Measurements from ENCODE around the gene GDF3.

The GDF3 gene

DNA sequence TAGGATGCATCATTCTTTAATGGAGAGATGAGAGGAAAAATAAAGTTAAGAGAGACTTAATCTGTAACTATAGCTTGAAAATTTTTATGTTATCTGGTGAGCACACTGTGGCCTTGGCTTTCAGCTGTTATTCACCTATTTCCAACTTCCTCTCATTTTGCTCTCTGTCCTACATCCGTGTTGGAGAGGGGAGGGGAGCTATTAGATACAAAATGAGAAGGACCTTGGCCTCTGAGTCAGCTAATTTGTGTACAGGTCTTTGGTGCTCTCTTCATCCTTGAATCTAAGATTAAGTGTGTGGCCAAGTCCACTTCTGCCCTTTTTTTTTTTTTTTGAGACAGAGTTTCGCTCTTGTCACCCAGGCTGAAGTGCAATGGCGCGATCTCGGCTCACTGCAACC is 29.0 kb downstream of the GDF3 start:
- DNase-seq = no peak

DNA sequence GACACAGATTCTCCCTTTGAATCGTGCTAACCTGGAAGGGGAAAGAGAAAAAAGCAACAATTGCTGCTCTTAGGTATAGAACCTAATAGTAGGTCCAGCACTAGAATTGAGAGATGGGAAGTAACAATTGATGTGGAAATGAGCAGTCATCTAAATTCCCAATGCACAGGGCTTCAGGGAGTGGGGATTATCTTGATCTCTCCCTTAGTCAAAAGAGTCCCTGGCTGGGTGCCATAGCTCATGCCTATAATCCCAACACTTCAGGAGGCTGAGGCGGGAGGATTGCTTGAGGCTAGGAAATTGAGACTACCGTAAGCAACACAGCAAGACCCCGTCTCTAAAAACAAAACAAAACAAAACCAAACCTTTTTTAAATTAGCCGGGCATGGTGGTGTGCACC is 33.8 kb downstream of the GDF3 start:
- DNase-seq = no peak

DNA sequence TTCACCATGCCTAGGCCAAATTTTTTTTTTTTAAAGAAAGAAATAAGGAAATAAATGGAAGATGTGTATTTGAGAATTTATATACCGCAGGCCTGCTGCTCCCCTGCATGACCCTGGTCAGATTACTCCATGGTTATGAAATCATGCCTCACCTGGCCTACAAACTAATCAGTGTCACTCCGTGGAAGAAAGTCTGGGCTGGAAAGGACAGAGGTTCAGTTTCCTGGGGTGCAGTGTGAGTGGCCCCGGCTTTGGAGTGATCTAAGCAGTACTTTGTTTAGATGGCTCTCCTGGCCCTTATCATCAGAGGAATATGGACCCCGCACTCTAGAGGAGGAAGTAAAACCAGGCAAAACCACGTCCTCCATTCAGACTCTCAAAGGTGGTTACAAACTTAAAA is 39.5 kb downstream of the GDF3 start:
- no peak for DNase-seq

DNA sequence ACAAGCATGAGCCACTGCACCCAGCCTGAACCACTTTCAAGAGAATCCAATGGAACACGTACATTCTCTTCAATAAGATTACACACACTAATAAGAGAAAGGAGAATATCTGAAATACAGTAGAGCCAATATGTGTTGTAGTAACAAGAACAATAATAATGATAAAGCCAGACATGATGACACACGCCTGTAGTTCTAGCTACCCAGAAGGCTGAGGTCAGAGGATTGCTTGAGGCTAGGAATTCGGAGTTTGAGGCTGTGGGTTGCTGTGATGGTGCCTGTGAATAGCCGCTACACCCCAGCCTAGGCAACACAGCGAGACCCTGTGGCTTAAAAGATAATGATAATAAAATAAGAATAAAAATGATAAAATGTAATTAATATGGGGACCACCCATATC is 45.5 kb downstream of the GDF3 start:
- DNase-seq = no peak

DNA sequence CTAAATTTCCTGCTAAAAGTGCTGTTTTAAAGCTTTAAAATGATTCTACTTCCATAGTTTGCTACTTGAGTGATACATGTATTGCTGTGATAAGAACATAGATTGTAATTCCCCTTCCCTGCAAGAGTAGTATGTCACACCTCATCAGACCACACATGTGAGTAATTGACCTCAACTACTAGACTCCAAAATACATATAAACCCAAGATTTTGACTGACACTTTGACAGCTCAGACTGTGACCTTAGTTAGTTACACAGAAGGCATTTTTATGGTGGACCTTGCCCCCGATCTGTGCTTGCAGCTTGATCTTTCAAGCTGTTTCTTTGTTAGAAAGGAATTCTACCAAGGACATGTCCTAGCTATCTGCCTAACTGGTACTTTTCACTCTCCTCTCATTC is 48.5 kb downstream of the GDF3 start:
- DNase-seq = no peak

DNA sequence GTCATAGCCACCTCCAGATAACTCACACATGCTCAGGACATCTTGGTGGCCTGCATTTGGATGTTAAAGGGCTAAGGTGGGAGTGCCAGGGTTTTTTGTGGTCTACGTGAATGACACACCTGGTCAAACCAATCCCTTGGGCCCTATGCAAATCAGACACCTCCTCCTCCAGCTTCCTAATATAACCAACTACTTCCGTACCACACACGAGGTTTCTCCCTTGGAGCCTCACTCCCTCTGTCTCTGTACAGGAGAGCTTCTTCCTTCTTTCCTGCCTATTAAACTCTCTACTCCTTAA is 49.4 kb downstream of the GDF3 start:
- DNase-seq = no peak

DNA sequence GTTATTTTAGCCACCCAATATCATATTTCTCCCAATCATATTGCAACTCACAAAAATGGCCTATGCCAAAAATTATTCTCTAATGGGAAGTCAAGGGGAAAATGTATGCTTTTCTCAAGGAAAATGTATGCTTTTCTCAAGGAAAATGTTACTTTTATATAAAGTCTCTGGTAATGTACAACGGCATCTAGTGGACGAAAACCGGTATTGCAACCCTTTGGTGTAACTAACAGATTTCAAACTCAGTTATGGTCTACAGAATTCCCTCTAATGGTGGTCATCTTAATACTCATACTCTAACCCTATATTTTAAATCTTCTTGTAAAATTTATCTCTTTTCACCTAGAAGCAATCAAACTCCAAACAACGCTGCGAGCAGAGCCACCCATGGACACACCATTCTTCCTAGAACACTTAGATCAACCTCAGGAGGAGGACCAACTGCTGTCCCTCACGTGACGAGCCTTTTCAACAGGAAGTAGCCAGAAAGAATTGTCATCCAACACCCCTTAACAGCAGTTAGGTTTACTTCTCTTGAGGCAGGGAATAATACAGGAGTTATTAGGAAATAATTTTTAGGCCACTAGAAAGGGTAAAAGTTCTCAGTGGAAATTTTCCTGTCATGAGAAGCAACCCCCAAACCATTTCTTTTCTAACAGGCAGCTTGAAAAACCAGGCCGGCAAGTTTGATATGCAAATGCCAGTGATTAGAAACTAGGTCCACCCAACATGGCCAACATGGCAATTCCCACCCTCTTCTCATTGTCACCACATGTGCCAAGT is 50.0 kb downstream of the GDF3 start:
- peak; percentile 52 for DNase-seq

DNA sequence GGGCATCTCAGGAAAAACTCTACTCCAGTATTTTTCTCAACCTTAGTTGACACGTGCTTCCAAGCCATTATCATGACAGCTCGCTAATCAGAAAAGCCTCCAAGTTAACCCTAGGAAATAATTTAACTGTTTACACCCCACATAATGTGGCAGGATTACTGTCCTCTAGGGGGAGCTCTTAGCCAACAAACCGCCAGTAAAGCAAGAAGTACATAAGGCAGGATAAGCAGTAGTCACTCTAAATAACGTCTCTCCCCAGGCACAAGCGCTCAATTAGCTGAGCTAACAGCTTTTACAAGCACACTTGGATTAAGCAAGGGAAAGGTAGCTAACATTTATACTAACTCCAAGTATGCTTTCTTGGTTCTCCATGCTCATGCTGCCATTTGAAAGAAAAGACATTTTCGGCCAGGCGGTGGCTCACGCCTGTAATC is 52.7 kb downstream of the GDF3 start:
- DNase-seq = peak; percentile 34

DNA sequence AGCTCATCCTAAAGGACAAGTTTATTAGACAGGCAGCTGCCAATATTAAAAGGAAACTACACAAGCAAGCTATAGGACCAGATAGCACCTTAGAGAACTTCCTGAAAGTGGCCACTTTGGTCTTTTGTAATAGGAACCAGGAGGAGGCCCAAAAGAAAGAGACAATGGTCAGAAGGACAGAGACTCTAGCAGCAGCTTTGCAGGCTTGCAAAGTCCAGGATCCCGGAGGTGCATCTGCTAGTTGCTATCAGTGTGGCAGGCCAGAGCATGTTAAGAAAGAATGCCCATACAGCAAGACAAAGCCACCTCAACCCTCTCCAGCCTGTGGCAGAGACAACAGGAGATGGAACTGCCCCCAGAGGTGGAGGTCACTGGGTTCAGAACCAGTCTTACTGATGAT is 53.3 kb downstream of the GDF3 start:
- no peak for DNase-seq

DNA sequence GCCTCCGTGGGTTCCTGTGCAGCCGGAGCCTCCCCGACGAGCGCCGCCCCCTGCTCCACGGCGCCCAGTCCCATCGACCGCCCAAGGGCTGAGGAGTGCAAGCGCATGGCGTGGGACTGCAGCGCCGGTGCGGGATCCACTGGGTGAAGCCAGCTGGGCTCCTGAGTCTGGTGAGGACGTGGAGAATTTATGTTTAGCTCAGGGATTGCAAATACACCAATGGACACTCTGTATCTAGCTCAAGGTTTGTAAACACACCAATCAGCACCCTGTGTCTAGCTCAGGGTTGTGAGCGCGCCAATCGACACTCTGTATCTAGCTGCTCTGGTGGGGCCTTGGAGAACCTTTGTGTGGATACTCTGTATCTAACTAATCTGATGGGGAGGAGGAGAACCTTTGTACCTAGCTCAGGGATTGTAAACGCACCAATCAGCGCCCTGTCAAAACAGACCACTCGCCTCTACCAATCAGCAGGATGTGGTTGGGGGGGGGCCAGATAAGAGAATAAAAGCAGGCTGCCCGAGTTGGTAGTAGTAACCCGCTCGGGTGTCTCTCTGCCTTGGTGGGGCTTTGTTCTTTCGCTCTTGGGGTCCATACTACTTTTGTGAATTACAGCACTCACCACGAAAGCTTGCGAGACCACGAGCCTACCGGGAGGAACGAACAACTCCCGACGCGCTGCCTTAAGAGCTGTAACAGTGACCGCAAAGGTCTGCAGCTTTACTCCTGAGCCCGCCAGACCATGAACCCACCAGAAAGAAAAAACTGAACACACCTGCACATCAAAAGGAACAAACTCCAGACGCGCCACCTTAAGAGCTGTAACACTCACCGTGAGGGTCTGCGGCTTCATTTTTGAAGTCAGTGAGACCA is 55.2 kb downstream of the GDF3 start:
- DNase-seq = peak; percentile 79
